B cell (primary cell): ENCODE data around the gene PPAN. TPM values are rescaled to one million over a fixed set of nuclear protein-coding genes. Genes with fewer than 3 reads are reported as not detected.

Experiments
- ATAC-seq: fragments of 200-7000 bp; cut with Tn5 transposase; one replicate; pipeline ENCODE4 v1.10.0; 2021; ENCODE audit warnings: low read depth, mild to moderate bottlenecking, moderate number of reproducible peaks, moderate library complexity
- CTCF ChIA-PET: fragments of 350-600 bp; sonication (Branson Sonifier 250); formaldehyde crosslinking; loops from one replicate; lab custom pipeline; 2021; ENCODE audit warnings: antibody characterized with exemption, inconsistent platforms; lab: Charles Lee
- POLR2A ChIA-PET: fragments of 350-600 bp; sonication (Branson Sonifier 250); formaldehyde crosslinking; loops from one replicate; lab custom pipeline; 2021; ENCODE audit warnings: antibody characterized with exemption; lab: Charles Lee
- DNase-seq: peaks from one replicate; pipeline ENCODE4 v3.0.0; 2013
- H2AFZ ChIP-seq: 2 replicates; pipeline ENCODE4 v1.6.1; 2012; ENCODE audit warnings: mild to moderate bottlenecking, low read depth, low read length; ENCODE audit not compliant: insufficient read depth, poor library complexity, severe bottlenecking
- H3K27ac ChIP-seq, 2 donors: 1 replicate in 1 of 2; 2 replicates in 1 of 2; pipeline ENCODE4 v1.5.1; 2012 to 2013; ENCODE audit warnings: low read length in 2 of 2, mild to moderate bottlenecking in 2 of 2, moderate library complexity in 1 of 2
- H3K27me3 ChIP-seq, 4 experiments: fragments of 200-600 bp in 1 of 4; sonication (generic) in 1 of 4; replicated peaks in 1 of 4; 1 replicate in 2 of 4; 2 replicates in 2 of 4; pipeline versions ENCODE4 v1.6.1 to v1.7.0; 2013 to 2016; ENCODE audit warnings: low read length in 3 of 4, mild to moderate bottlenecking in 2 of 4, mixed read lengths in 1 of 4, moderate library complexity in 1 of 4; ENCODE audit not compliant: insufficient read depth in 4 of 4, control insufficient read depth in 3 of 4; ENCODE audit errors: control extremely low read depth in 1 of 4
- H3K36me3 ChIP-seq, 2 experiments: replicated peaks in 1 of 2; 1 replicate in 1 of 2; 2 replicates in 1 of 2; pipeline versions ENCODE4 v1.6.1 to v1.7.1; 2013; ENCODE audit warnings: low read length in 1 of 2; ENCODE audit not compliant: insufficient read depth in 2 of 2, control insufficient read depth in 1 of 2; ENCODE audit errors: control extremely low read depth in 1 of 2, extremely low read depth in 1 of 2
- H3K4me1 ChIP-seq, 2 donors: fragments of 200-600 bp in 1 of 2; sonication (generic) in 1 of 2; 1 replicate in 1 of 2; 2 replicates in 1 of 2; pipeline versions ENCODE4 v1.5.1 to v1.6.1; 2013 to 2017; ENCODE audit warnings: low read length in 2 of 2; ENCODE audit not compliant: control insufficient read depth in 2 of 2, insufficient read depth in 2 of 2
- H3K4me2 ChIP-seq: replicated peaks from 2 replicates; pipeline ENCODE3; 2012; ENCODE audit warnings: mild to moderate bottlenecking, low read depth, low read length; ENCODE audit not compliant: poor library complexity, severe bottlenecking
- H3K4me3 ChIP-seq, 5 experiments: fragments of 200-600 bp in 1 of 5; sonication (generic) in 1 of 5; 1 replicate in 3 of 5; 2 replicates in 2 of 5; pipeline versions ENCODE4 v1.5.1 to v1.7.0; 2011 to 2016; ENCODE audit warnings: low read length in 4 of 5, mild to moderate bottlenecking in 4 of 5, low read depth in 2 of 5, control low read depth in 1 of 5, moderate library complexity in 1 of 5; ENCODE audit not compliant: insufficient read depth in 1 of 5; ENCODE audit errors: control extremely low read depth in 1 of 5, extremely low read depth in 1 of 5
- H3K79me2 ChIP-seq: fragments of 200-600 bp; sonication (generic); one replicate; pipeline ENCODE4 v1.6.0; 2016; ENCODE audit warnings: low read length; ENCODE audit not compliant: control insufficient read depth, insufficient read depth
- H3K9ac ChIP-seq: fragments of 200-600 bp; sonication (generic); 2 replicates; pipeline ENCODE4 v1.6.1; 2017; ENCODE audit warnings: mild to moderate bottlenecking, low read length, moderate library complexity
- H3K9me3 ChIP-seq, 3 donors: one replicate each; pipeline versions ENCODE4 v1.6.1 to v1.7.1; 2013; ENCODE audit warnings: low read length in 2 of 3; ENCODE audit not compliant: control insufficient read depth in 2 of 3, insufficient read depth in 1 of 3; ENCODE audit errors: control extremely low read depth in 1 of 3
- H4K20me1 ChIP-seq: 2 replicates; pipeline ENCODE4 v1.6.0; 2012; ENCODE audit warnings: mild to moderate bottlenecking, low read length; ENCODE audit not compliant: insufficient read depth, control insufficient read depth, poor library complexity, severe bottlenecking
- H3K27ac Mint-ChIP-seq: one replicate; pipeline ENCODE4 v1.8.0; 2021; ENCODE audit warnings: mixed read lengths
- H3K27me3 Mint-ChIP-seq: one replicate; pipeline ENCODE4 v1.8.0; 2021; ENCODE audit warnings: mixed read lengths
- H3K4me1 Mint-ChIP-seq: one replicate; pipeline ENCODE4 v1.8.0; 2021; ENCODE audit warnings: mixed read lengths
- H3K4me3 Mint-ChIP-seq: one replicate; pipeline ENCODE4 v1.8.0; 2021; ENCODE audit warnings: mixed read lengths
- H3K9me3 Mint-ChIP-seq: one replicate; pipeline ENCODE4 v1.8.0; 2022; ENCODE audit warnings: mixed read lengths; ENCODE audit not compliant: insufficient read depth
- CTCF ChIP-seq: fragments of 200-600 bp; IDR thresholded peaks from one replicate; pipeline ENCODE4 v1.8.0; 2022; ENCODE audit warnings: antibody characterized with exemption, mild to moderate bottlenecking
- EZH2 ChIP-seq: IDR thresholded peaks from 2 replicates; pipeline ENCODE4 v1.6.1; 2012; ENCODE audit warnings: borderline replicate concordance, low read depth, mild to moderate bottlenecking, moderate library complexity, low read length; ENCODE audit not compliant: insufficient read depth, poor library complexity, severe bottlenecking
- WGBS: methylation state at CpG from one replicate; pipeline ENCODE4 v1.1.5; 2013; ENCODE audit warnings: missing lambda C conversion rate; ENCODE audit not compliant: insufficient coverage; 5-methylcytosine and 5-hydroxymethylcytosine counted together
- intact Hi-C: fragments of 100-400 bp; cut with micrococcal nuclease; formaldehyde crosslinking; loops from one replicate; pipeline ENCODE4 v1.10.0; 2022
- polyA plus RNA-seq: library from polyadenylated mRNA; depleted of rRNA; stranded (reverse); fragments of >200 nt; gene quantifications from 2 replicates; pipeline ENCODE4 v1.2.3, GENCODE V29; 2012
- total RNA-seq, 2 donors: library from RNA; stranded (reverse); fragments of 120-200 nt in 1 of 2; gene quantifications; 1 replicate in 1 of 2; 2 replicates in 1 of 2; pipeline versions ENCODE4 v1.2.3 to v1.2.4, GENCODE V29; 2013 to 2022

Gene PPAN
- total and polyA plus RNA-seq, 2 donors (not counting 1 experiment from before 2014, with no cell fraction given), result 42.2 to 88.0 TPM

GRCh38 chr19:10061717-10062310 lies 44.3 kb upstream of the PPAN start:
- CTCF ChIA-PET, result no interaction called here

More at GRCh38 chr19:10061717-10062310, 44.3 kb upstream of the PPAN start:
- H3K4me1 Mint-ChIP-seq, result no peaks in the 10 kb centered on the region
- no peaks in the 10 kb centered on the region for H3K9me3 Mint-ChIP-seq
- Histone ChIP-seq H3K27me3 (peaks cover 0 to 12% (median 2%) of the 10 kb centered on the region in 4 experiments), H3K4me3 (no peak overlapping the region), H4K20me1 (no peaks in the 10 kb centered on the region), H2AFZ (no peak overlapping the region), H3K4me1 (no peaks in the 10 kb centered on the region), H3K79me2 (no peaks in the 10 kb centered on the region), H3K27ac (no peak overlapping the region), H3K9me3 (no peaks in the 10 kb centered on the region), H3K36me3 (no peaks in the 10 kb centered on the region), H3K9ac (no peak overlapping the region), H3K4me2 (no peak overlapping the region)
- no peak for TF ChIP-seq EZH2
- no peak for TF ChIP-seq CTCF
- peaks cover 30% of the 10 kb centered on the region for H3K27me3 Mint-ChIP-seq
- H3K4me3 Mint-ChIP-seq, result no peak overlapping the region
- ATAC-seq (no peak), DNase-seq (no peak)
- POLR2A ChIA-PET, result no interaction called here
- WGBS, result 49% methylated on average over 14 of the region's 21 CpGs
- no peak overlapping the region for H3K27ac Mint-ChIP-seq
- intact Hi-C loops, result no loop called here
